NCI-H69 (cell line): Measurements from ENCODE around the gene S100Z.

Experiments used
- DNase-seq: peaks from one replicate; lab custom pipeline; 2025; lab: John Stamatoyannopoulos, UW

Gene S100Z

DNA sequence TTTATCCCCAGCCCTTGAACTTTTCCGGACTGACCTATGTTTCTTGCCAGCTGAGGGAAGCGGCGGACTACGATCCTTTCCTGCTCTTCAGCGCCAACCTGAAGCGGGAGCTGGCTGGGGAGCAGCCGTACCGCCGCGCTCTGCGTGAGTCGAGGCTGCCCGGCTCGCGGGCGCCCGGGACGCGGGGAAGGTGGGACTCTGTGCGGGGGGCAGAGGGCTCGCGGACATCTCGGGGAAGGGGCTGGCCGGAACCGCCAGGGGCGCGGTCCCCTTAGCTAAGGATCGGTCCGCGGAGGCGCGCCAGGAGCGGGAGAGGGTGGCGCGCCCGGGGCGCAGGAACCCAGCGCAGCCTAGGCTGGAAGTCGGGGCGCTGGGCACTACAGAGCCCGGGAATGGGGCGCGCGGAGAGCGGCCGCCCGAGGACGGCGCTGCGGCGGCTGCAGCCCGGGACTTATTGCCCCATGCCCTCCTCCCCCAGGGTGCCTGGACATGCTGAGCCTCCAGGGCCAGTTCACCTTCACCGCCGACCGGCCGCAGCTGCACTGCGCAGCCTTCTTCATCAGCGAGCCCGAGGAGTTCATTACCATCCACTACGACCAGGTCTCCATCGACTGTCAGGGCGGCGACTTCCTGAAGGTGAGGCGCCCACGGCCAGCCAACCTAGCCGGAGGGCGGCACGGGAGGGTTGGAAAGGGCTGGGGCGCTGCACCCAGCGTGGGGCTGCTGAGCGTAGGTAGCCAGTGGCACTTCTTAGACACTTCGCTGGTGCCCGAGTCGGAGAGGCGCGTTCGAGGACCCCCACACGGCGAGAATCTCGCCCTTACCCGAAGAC, 104.0 kb downstream of the S100Z start:
- DNase-seq: peak; percentile 50

DNA sequence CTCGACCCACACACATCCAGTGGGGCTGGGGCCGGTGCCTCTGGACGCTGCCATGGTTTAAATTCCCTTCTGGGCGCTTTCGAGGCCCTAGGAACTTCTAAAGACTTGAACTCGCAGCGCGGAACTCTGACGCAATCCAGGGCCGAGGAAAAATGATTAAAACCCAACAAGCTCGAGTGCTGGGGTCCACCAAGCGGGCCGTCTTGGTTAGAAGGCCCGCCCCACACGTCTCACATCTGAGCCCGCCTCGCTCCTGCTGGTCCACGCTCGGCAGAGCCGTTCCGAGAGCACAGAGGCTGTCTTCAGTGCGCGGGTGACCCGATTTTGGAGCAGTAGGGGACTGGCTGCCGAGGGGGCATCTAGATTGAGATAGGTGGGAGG, 104.6 kb downstream of the S100Z start:
- DNase-seq: no peak

DNA sequence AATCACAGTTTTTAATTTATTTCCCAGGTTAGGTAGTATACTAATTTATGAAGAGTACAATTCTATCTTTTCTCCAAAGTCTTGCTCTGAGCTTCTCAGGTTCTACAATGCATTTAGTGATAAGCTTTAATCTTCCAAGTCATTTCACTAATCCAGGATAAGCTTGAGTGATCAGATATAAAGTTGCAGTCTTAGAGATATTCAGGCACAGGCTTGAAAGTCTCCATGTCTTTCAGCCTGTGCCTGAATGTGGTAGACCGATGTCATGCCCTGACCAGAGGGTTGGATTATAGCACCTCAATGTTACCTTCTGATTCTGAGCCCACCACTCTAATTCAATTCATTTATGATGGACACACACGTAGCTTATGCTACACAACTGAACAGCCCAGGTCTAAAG, 106.2 kb downstream of the S100Z start:
- no peak for DNase-seq

DNA sequence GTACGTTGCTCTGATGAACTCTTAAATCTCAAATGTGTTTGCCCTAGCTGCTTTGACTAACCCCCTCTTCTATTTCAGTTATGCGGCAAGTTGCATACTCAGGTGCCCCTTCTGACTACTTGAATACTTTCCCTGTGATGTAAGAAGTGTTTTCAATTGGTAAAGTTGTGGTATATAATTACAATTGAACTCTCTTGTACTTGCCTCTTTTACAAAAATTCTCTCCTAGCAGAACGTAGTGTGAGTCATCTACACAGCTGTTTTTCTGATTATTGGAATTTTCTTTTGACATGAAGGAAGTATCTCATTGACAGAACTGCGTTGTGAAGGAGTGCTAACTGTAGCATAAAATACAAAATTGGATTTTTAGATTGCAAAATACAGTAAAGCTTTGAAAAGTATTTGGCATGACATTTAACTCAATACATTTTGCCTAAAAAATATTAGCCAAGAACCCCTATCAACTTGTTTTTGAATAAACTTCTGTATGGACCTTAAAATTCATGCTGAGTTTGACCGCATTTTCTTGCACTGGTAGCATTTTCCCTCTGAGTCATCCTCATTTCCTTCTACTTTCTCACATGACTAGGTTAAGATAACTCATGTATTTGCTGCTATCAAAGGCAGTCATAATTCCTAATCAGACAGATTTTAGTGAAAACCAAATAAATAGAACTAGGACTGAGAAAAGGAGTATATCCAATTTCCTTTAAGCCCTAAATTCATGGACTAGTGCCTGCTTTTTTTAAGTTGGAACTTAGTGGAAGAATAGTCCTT, 109.4 kb downstream of the S100Z start:
- DNase-seq: no peak

DNA sequence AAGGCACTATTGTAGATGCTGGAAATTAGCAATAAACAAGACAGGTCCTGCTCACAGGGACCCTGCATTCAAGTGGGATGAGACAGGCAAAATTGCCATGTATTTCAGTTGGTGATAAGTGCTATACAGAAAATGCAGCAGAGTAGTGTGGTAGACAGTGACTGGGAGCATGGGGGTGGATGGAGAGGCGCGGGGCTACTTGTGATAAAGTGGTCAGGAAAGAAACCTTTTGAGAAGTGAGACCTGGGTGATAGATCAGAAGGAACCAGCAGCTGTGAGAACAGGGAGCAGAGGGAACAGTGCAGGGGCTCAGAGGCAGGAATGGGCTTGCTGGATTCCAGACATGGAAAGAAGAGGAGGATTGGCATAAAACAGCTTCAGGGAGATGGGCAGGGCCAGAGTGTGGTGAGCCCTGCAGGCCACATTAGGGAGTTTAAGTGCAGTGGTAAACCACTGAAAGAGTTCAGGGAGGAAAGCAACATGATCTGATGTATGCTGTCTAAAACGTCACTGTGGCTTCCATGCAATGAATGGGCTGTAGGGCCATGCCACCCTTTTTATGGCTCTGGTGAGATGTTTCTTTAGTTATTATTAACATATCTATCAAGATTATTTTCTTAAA, 110.3 kb downstream of the S100Z start:
- peak; percentile 9 for DNase-seq

DNA sequence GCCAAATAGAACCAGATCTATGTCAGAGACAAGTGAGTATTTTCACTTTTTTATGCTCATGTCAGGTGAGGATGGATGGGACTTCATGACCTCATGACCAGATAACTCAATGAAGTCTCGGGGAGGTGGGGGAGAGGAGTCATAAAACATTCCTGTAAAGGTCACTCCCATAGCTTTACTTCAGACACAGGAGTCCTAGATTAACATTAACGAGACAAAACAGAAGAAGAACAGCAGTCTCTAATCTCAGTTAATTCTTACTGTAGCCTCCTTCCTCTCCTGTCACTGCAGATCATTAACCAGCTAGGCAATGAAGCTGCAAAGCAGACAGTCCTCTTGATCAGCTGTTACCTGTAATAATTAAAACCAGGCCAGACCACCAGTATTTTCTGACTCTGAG, 114.2 kb downstream of the S100Z start:
- no peak for DNase-seq
